GM20000 (cell line): ENCODE measurements around the gene PLIN4.
"Not testable (repeated sequence)": the region's sequence is repeated elsewhere in the genome, so short reads cannot be mapped to it uniquely, and the experiment has no call there.

Experiments used
- DNase-seq: peaks from one replicate; pipeline ENCODE4 v3.0.0; 2012; ENCODE audit warnings: low spot score
- TF ChIP-seq, protein P1 (sequence below): IDR thresholded peaks from 2 replicates; pipeline ENCODE4 v1.5.1; 2012; ENCODE audit warnings: mild to moderate bottlenecking, control low read depth; ENCODE audit errors: extremely low read depth, missing control alignments

Gene PLIN4

DNA sequence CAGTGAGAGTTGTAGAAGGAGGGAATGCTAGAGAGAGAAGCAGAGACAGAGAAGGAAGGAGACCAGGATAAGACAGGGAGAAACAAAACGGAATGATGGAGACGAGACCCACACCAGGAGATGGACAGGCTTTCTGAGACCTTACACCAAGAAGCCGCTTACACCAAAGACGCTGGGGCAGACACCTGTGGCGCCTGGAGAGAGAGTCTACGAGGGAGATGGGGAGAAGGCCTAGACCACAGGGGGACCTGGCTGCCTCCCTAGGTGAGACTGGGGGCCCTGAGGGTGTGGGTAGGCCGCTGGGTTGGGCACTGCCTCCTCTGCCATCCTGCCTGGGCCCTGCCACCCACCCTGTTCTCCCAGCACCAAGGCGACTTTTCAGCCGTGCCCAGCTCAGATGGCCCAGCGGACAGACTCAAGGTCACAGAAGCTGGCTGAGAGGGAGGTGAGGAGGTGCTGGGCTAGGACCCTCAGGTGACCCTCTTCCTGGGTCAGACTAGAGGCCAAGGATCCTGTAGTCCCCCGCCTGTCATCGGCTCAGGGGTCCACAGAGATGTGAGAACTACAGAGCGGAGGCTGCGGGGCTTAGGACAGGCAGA is 11.7 kb upstream of the PLIN4 start:
- DNase-seq = no peak
- TF ChIP-seq, protein P1, sequence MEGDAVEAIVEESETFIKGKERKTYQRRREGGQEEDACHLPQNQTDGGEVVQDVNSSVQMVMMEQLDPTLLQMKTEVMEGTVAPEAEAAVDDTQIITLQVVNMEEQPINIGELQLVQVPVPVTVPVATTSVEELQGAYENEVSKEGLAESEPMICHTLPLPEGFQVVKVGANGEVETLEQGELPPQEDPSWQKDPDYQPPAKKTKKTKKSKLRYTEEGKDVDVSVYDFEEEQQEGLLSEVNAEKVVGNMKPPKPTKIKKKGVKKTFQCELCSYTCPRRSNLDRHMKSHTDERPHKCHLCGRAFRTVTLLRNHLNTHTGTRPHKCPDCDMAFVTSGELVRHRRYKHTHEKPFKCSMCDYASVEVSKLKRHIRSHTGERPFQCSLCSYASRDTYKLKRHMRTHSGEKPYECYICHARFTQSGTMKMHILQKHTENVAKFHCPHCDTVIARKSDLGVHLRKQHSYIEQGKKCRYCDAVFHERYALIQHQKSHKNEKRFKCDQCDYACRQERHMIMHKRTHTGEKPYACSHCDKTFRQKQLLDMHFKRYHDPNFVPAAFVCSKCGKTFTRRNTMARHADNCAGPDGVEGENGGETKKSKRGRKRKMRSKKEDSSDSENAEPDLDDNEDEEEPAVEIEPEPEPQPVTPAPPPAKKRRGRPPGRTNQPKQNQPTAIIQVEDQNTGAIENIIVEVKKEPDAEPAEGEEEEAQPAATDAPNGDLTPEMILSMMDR = no peak

DNA sequence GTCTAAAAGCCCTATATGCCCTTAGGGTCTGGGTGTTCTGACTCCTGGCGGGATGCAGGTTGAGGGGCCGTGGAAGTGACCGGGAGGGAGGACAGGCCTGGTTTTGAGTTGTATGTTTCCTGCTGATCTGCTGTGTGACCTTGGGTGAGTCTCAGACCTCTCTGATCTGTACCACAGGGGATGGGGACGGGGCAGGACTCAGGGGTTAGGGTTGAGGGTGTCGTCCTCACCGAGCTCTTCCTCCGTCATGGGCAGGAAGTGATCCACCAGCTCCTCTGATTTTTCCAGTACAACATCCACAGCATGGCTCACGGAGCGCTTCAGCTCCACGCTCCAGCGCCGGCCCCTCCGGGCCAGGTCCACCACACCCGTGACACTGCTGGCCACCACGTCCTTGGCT is 10.6 kb upstream of the PLIN4 start:
- DNase-seq = no peak
- TF ChIP-seq, protein P1 = no peak

DNA sequence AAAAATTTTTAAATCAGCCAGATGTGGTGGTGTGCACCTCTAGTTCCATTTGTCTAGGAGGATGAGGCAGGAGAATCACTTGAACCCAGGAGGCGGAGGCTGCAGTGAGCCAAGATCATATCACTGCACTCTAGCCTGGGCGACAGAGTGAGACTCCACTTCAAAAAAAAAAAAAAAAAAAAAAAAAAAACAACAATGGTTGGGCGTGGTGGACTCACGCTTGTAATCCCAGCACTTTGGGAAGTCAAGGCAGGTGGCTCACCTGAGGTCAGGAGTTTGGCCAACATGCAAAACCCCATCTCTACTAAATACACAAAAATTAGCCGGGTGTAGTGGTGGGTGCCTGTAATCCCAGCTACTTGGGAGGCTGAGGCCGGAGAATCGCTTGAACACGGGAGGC is 9.1 kb upstream of the PLIN4 start:
- DNase-seq = not testable (repeated sequence)

DNA sequence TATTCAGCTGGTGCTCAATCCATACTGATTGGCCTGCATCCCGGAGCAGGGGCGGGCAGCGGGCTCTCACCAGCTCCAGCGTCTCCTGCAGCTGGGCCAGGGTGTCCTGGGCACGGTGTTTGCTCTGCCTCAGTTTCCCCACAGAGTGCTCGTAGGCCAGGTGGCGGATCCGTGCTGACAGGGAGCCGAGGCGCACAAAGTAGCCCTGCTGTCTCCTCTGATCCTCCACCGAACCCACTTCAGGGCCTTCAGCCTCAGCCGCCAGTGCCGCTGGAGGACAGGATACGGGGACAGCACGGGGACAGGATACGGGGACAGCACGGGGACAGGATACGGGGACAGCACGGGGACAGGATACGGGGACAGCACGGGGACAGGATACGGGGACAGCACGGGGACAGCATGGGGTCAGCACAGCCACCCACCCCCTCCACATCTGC is 7.3 kb upstream of the PLIN4 start:
- TF ChIP-seq, protein P1 = no peak
- no peak for DNase-seq

DNA sequence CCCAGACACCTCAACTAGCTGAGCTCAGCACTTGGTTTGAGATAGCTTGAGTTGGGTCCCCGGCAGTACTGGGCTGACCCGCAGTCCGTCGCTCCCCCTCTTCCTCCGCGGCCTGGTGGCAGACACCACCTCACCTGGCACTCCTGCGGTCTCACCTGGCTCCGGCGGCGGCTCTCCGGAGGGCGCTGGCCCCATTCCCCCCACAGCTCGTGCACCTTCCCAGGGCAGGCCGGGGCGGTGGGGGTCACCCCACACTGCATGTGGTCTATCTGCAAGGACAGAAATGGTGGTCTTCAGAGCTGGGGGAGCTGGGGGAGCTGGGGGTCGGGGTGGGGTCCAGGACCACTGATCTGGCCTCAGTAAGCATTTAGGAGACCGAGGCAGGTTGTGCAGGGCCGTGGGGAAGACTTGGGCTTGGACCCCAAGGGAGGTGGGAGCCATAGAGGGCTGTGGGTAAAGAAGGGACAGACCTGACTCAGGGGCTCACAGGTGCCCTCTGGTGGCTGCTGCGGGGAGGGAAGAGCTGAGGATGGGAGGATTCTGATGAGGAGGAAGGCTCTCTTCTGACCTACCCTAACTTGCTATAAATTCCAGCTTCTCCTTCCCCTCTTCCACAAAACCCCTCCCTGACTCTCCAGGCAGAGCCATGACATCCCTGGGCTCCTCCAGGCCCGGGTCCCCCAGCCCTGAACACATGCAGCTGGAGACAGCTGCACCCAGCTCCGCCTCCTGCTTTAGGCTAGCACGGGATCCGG is 6.7 kb upstream of the PLIN4 start:
- peak; percentile 84 for DNase-seq
- TF ChIP-seq, protein P1 = peak; percentile 68

DNA sequence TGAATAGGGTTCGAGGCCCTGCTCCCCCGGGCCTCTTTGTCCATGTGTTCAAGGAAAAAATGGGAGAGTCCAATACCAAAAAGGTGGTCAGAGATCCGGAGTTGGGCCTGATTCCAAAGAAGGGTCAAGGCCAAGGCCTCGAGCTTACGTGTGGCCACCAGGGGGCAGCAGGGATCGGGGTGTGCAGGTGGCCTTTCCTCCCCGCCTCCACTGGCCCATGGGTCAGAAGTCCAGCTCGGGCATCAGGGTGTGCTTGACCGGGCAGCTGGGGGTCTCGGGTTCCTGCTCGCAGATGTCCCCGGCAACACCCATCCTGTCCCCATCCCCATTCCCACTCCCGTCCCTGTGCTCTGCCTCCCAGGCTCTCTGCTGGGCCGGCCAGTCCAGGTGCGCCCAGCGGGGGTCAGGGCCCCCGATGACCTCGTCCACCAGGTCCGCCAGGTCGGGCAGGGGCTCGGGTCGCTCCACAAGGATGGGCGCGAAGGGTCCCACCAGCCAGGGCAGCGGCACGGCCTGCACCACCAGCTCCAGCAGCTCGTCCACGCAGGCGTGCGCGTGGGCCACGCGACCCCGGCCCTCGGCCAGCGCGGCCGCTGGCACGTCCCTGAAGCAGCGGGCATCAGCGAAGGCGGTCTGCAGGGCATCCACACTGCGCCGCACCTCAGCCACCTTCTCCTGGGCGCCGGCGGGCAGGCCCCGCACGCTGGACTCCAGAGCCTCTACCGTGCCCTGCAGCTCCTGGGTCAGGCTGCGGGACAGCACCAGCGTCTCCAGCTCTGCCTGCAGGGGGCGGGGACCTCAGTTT is 5.2 kb upstream of the PLIN4 start:
- TF ChIP-seq, protein P1 = peak; percentile 74

DNA sequence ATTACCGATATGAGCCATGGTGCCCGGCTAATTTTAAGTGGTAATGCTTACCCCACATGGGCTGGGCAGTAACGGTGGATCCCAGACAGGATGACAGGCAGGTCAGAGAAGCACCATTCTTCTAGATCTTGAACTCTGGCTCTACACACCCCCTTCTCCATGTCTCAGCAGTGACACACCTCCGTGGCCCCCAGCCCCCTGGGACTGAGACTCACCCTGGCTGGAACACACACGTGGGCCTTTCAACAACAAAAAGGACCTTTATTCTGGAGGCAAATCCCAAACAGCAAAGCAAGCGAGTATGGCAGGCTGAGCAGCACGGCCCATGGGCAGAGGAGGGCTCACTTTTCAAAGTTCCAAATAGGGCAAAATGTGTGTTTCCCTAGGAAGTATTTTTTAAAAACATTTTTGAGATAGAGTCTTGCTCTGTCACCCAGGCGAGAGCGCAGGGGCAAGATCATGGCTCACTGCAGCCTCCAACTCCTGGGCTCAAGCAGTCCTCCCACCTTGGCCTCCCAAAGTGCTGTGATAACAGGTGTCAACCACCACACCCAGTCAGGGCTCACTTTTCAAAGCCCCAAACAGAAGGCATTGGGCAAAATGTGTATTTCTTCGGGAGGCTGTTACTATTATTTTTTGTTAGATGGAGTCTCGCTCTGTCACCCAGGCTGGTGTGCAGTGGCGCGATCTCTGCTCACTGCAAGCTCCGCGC is 4.2 kb upstream of the PLIN4 start:
- no peak for DNase-seq
- TF ChIP-seq, protein P1 = no peak

More for the DNA sequence above, 5.2 kb upstream of the PLIN4 start:
- DNase-seq = peak; percentile 84
